ENCODE data around the gene SLCO6A1.

DNA sequence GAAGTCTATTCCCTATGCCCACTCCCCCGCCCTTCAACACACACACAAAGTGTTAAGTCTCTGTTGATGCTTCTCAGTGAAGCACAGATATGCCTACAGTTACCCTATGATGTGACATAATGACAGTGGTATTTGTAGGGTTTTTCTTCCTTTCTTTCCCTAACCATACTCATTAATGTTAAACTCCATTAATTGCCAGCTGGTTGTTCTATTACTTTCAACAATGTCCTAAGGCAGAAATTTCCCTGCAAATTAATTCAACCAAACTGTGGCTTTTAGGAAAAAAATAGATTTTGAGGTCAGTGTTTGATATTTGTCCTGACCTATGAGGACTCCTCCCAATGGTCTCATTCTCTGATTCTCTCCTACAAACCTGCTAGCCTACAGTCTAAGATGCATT lies 38.2 kb upstream of the SLCO6A1 start:
- TF ChIP-seq, protein P1, sequence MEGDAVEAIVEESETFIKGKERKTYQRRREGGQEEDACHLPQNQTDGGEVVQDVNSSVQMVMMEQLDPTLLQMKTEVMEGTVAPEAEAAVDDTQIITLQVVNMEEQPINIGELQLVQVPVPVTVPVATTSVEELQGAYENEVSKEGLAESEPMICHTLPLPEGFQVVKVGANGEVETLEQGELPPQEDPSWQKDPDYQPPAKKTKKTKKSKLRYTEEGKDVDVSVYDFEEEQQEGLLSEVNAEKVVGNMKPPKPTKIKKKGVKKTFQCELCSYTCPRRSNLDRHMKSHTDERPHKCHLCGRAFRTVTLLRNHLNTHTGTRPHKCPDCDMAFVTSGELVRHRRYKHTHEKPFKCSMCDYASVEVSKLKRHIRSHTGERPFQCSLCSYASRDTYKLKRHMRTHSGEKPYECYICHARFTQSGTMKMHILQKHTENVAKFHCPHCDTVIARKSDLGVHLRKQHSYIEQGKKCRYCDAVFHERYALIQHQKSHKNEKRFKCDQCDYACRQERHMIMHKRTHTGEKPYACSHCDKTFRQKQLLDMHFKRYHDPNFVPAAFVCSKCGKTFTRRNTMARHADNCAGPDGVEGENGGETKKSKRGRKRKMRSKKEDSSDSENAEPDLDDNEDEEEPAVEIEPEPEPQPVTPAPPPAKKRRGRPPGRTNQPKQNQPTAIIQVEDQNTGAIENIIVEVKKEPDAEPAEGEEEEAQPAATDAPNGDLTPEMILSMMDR (optimal IDR thresholded peaks at IDR 0.05 in 1 of 3, IDR thresholded peaks at IDR 0.05 in 1 of 3, conservative IDR thresholded peaks at IDR 0.05 in 1 of 3; ENCODE audit: extremely low read depth in 1 of 3, insufficient read depth in 2 of 3, low read length in 3 of 3) = no peak
- TF ChIP-seq EZH2 (IDR thresholded peaks at IDR 0.05; ENCODE audit: low read length) = no peak

Data from keratinocyte (primary cell).